Neural cell (in vitro differentiated cells): ENCODE data around the gene FNDC10.

Source experiments
- CTCF ChIP-seq: fragments of 450-650 bp; IDR thresholded peaks from 2 replicates; pipeline ENCODE4 v1.5.1; 2014; ENCODE audit warnings: antibody characterized with exemption, mild to moderate bottlenecking, moderate library complexity; ENCODE audit not compliant: poor library complexity, severe bottlenecking
- EP300 ChIP-seq: fragments of 450-650 bp; conservative IDR thresholded peaks from 2 replicates; pipeline ENCODE4 v1.6.1; 2014; ENCODE audit warnings: antibody characterized with exemption, mild to moderate bottlenecking, moderate library complexity; ENCODE audit not compliant: poor library complexity, severe bottlenecking
- EZH2 ChIP-seq: fragments of 200-600, 300-800 bp; shearing (Covaris generic), sonication (generic); IDR thresholded peaks from 2 replicates; pipeline ENCODE4 v1.6.1; 2014; ENCODE audit warnings: antibody characterized with exemption, low read length, borderline replicate concordance, mild to moderate bottlenecking; ENCODE audit not compliant: insufficient read depth, poor library complexity, severe bottlenecking
- MXI1 ChIP-seq: fragments of 450-650 bp; conservative IDR thresholded peaks from 2 replicates; pipeline ENCODE4 v1.6.1; 2014; ENCODE audit warnings: antibody characterized with exemption, mild to moderate bottlenecking; ENCODE audit not compliant: poor library complexity, severe bottlenecking
- POLR2AphosphoS5 ChIP-seq: IDR thresholded peaks from 2 replicates; pipeline ENCODE4 v1.6.1; 2012
- RAD21 ChIP-seq: fragments of 450-650 bp; conservative IDR thresholded peaks from 2 replicates; pipeline ENCODE4 v1.6.1; 2014; ENCODE audit warnings: antibody characterized with exemption, mild to moderate bottlenecking, moderate library complexity
- REST ChIP-seq: IDR thresholded peaks from 2 replicates; pipeline ENCODE4 v1.6.1; 2012; ENCODE audit warnings: borderline replicate concordance
- TAF1 ChIP-seq: IDR thresholded peaks from 2 replicates; pipeline ENCODE4 v1.6.1; 2012; ENCODE audit warnings: low read depth

- TF ChIP-seq CTCF, result peak; percentile 42
- no peak for TF ChIP-seq EP300
- TF ChIP-seq RAD21, result no peak
- no peak for TF ChIP-seq REST
- TF ChIP-seq MXI1, result no peak
- TF ChIP-seq POLR2AphosphoS5, result no peak
- no peak for TF ChIP-seq EZH2
- no peak for TF ChIP-seq TAF1
Measured at GRCh38 chr1:1597275-1597930, 2.5 kb downstream of the FNDC10 start.
